C4-2B (cell line): Measurements from ENCODE around the gene AGAP1.

Experiments
- CTCF ChIP-seq: fragments of 450-650 bp; conservative IDR thresholded peaks from 2 replicates; pipeline ENCODE4 v1.5.1; 2017; ENCODE audit warnings: mild to moderate bottlenecking
- ZFX ChIP-seq: fragments of 450-650 bp; IDR thresholded peaks from 2 replicates; pipeline ENCODE4 v1.6.1; 2017

GRCh38 chr2:235725841-235726240 lies 232.0 kb downstream of the AGAP1 start:
- TF ChIP-seq CTCF = no peak
- no peak for TF ChIP-seq ZFX
